NCI-H82 (cell line): ENCODE results near the gene SARS1.

Experiments
- DNase-seq: peaks from one replicate; lab custom pipeline; 2025; lab: John Stamatoyannopoulos, UW

SARS1 gene

DNA sequence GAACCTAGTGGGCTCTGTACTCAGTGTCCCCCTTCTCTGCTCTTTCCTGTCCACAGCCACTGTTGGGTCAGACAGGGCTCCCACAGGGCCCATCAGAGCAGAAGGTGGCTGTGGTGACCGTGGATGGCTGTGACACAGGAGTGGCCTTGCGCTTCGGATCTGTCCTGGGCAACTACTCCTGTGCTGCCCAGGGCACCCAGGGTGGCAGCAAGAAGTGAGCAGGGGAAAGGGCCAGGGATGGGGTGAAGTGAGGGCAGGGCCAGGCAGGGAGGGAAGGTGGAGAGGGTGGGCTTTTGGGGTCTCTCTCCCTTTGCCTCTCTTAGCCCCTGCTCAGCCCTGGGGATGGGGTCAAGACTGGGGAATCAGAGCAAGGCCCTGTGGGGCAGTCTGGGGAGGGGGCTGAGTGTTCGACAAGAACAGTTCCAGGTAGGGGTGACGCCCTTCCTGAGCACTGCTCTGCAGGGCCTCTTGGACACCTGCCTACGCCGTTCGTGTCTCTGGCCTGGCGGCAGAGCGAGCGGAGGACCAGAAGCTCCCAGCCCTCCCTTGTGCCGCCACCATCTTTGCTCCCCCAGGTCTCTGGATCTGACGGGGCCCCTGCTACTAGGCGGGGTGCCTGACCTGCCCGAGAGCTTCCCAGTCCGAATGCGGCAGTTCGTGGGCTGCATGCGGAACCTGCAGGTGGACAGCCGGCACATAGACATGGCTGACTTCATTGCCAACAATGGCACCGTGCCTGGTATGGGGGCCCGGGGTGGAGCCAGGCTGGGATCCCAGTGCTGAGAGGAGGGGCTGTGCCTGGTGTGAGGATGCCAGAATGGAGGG is 48.7 kb downstream of the SARS1 start:
- DNase-seq = no peak

DNA sequence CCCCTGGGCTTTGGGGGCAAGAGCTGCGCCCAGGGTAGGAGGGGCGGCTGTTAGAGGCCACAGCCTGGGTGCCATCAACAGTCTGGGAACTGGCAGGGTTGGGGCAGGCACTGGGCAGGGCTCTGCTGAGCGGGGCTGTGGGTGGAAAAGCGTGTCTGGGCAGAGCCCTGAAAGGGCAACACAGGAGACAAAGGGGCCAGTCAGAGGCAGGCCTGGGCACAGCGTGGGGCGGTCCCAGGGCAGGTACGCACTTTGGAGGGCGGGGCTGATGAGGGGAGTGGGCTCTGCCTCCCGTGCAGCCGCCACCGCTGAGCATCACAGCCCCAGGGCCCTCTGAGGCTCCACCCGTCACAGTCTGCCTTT is 49.5 kb downstream of the SARS1 start:
- DNase-seq = no peak

- peak; percentile 80 for DNase-seq
Measured at GRCh38 chr1:109263597-109264378, 50.1 kb downstream of the SARS1 start.

GRCh38 chr1:109264379-109264755 is 50.6 kb downstream of the SARS1 start:
- no peak for DNase-seq

DNA sequence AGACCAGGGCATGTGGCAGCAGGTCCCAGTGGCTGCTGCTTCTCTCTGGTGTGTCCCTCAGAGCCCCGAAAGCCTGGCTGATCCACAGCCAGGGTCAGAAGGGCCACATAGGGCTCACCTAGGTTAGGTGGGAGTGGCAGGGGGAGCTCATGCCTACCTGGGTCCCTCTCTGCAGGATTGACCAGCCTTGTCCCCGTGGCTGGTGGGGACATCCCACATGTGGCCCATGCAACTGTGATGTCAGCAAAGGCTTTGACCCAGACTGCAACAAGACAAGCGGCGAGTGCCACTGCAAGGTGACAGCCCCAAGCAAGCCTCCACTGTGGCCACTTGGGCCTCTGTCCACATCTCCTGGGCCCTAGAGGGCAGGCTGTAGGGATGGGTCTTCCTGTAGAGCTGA is 51.3 kb downstream of the SARS1 start:
- no peak for DNase-seq

DNA sequence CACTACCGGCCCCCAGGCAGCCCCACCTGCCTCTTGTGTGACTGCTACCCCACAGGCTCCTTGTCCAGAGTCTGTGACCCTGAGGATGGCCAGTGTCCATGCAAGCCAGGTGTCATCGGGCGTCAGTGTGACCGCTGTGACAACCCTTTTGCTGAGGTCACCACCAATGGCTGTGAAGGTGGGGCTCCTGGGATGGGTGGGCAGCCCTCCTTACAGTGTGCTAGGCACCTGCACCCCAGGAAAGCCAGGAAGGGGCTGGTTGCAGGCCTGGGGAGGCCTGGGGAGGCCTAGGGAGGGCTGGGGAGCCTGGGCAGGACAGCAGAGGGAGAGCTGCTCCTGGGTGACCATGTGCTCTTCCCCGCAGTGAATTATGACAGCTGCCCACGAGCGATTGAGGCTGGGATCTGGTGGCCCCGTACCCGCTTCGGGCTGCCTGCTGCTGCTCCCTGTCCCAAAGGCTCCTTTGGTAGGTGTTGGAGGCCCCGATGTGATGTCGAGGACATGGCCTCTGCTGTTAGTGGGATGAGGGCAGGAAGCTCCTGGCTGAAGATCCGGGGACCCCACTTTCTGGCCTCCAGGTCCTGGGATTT is 52.1 kb downstream of the SARS1 start:
- no peak for DNase-seq

DNA sequence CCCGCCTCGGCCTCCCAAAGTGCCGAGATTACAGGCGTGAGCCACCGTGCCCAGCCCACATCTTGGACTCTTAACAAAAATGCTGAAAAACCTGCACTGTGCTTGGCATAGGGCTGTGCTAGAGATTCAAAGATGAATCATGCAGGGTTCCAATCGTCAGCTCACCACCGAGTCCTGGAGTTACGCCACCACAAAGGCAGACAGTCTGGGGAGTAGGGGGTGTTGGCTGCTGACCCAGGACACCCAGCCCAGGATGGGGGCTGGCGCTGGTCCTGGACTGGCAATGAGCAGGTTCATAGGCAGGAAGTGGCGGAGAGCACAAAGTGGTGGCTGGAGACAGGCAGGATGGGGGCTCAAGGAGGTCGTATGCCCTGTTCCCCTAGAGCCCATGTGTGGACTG is 53.2 kb downstream of the SARS1 start:
- DNase-seq = no peak

DNA sequence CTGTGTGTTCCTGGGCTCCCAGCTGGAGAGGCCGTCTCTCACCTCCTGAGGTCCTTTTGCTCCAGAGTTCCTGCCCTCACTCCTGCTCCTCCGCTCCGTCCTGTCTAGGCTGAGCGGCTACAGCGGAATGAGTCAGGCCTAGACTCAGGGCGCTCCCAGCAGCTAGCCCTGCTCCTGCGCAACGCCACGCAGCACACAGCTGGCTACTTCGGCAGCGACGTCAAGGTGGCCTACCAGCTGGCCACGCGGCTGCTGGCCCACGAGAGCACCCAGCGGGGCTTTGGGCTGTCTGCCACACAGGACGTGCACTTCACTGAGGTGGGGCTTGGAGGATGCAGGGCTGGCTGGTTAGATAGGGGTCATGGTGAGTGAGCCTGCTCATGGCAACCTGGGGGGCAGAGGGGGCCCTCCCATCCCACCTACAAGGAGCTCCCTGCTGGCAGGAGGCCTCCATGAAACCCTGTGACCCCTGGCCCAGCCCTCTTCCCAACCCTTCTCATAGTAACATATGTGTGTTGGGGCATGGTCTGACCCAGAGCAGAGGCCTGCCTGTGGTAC is 54.1 kb downstream of the SARS1 start:
- DNase-seq = no peak

- DNase-seq = no peak
Measured at GRCh38 chr1:109268431-109269211, 54.9 kb downstream of the SARS1 start.

DNA sequence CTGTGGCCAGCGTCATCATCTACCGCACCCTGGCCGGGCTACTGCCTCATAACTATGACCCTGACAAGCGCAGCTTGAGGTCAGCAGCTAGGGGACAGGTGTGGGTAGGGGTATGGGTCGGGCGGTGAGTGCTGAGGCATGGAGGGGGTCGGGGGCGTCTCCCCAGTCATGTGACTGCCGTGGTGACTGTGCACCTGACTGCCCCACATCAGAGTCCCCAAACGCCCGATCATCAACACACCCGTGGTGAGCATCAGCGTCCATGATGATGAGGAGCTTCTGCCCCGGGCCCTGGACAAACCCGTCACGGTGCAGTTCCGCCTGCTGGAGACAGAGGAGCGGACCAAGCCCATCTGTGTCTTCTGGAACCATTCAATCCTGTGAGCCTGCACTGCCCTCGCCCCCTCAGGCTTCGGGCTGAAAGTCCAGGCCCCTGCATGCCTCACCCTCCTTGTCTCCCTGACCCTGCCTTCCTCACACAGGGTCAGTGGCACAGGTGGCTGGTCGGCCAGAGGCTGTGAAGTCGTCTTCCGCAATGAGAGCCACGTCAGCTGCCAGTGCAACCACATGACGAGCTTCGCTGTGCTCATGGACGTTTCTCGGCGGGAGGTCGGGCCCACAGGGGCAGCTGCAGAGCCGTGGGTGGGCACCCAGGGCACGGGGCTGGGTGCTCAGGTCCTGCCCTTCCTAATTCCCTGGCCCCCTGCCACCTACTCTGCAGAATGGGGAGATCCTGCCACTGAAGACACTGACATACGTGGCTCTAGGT is 55.7 kb downstream of the SARS1 start:
- DNase-seq = no peak

- no peak for DNase-seq
Measured at GRCh38 chr1:109269981-109270622, 56.4 kb downstream of the SARS1 start.

DNA sequence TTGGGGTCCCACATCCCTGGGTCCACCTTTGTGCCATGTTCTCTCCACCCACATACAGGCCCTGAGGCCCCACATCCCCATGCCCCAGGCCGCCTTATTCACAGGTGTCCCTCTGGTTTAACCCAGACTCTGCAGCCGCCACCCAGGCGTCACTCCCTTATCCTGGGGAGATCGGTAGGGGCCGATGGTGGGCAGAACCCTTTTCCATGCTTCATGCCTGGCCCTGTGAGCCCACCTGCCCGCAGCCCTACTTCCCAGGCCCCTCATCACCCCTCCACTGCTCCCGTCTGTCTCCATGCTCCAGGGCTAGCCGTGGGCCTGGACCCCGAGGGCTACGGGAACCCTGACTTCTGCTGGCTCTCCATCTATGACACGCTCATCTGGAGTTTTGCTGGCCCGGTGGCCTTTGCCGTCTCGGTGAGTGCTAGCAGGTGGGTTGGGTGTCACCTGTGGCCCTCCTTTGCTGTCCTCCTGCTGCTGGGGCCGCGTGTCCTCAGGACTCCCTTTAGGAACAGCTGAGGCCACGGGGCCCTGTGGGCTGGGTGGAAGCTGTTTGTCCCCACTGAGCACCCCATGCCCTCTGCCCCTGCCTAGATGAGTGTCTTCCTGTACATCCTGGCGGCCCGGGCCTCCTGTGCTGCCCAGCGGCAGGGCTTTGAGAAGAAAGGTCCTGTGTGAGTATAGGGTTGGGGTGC is 57.1 kb downstream of the SARS1 start:
- DNase-seq = no peak

GRCh38 chr1:109271458-109271857 is 57.7 kb downstream of the SARS1 start:
- no peak for DNase-seq

GRCh38 chr1:109272021-109272799 is 58.5 kb downstream of the SARS1 start:
- DNase-seq = no peak

GRCh38 chr1:109272831-109273547 is 59.3 kb downstream of the SARS1 start:
- no peak for DNase-seq

DNA sequence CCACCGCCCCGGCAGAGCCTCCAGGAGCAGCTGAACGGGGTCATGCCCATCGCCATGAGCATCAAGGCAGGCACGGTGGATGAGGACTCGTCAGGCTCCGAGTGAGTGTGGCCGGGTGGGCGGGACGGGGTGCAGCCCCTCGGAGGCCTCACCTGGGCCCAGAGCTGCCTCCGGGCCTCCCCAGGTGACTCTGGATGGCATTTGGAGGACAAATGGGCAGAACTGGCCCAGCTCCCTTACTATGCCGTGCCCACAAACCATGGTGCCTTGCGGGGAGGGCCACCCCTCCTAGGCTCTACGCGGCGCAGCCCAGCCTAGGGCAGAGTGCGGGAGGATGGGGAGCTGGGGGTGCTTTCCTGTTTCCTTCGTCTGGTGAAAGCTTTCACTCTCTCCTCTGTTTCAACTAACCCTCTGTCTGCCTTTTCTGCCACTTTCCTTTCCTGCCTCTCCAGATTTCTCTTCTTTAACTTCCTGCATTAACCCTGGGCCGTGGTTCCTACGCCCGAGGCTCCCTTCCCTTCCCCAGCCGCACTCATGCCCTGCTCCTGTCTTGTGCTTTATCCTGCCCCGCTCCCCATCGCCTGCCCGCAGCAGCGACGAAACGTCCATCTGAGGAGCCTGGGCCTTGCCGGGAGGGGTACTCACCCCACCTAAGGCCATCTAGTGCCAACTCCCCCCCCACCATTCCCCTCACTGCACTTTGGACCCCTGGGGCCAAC is 60.0 kb downstream of the SARS1 start:
- DNase-seq = no peak

DNA sequence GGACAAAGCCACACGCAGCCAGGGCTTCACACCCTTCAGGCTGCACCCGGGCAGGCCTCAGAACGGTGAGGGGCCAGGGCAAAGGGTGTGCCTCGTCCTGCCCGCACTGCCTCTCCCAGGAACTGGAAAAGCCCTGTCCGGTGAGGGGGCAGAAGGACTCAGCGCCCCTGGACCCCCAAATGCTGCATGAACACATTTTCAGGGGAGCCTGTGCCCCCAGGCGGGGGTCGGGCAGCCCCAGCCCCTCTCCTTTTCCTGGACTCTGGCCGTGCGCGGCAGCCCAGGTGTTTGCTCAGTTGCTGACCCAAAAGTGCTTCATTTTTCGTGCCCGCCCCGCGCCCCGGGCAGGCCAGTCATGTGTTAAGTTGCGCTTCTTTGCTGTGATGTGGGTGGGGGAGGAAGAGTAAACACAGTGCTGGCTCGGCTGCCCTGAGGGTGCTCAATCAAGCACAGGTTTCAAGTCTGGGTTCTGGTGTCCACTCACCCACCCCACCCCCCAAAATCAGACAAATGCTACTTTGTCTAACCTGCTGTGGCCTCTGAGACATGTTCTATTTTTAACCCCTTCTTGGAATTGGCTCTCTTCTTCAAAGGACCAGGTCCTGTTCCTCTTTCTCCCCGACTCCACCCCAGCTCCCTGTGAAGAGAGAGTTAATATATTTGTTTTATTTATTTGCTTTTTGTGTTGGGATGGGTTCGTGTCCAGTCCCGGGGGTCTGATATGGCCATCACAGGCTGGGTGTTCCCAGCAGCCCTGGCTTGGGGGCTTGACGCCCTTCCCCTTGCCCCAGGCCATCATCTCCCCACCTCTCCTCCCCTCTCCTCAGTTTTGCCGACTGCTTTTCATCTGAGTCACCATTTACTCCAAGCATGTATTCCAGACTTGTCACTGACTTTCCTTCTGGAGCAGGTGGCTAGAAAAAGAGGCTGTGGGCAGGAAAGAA is 61.1 kb downstream of the SARS1 start:
- no peak for DNase-seq
